Ishikawa (cell line): ENCODE data around the gene HNRNPM.

Experiments
- CEBPB ChIP-seq: IDR thresholded peaks from 2 replicates; pipeline ENCODE4 v1.6.1; 2012
- CREB1 ChIP-seq: IDR thresholded peaks from 2 replicates; pipeline ENCODE4 v1.6.1; 2012; ENCODE audit warnings: low read depth
- EGR1 ChIP-seq: IDR thresholded peaks from 2 replicates; pipeline ENCODE4 v1.6.1; 2012
- EP300 ChIP-seq: IDR thresholded peaks from 2 replicates; pipeline ENCODE4 v1.6.1; 2012; ENCODE audit warnings: borderline replicate concordance
- FOXM1 ChIP-seq: IDR thresholded peaks from 2 replicates; pipeline ENCODE4 v1.6.1; 2012; ENCODE audit warnings: low read depth, borderline replicate concordance
- NFIC ChIP-seq: IDR thresholded peaks from 2 replicates; pipeline ENCODE4 v1.6.1; 2012
- RAD21 ChIP-seq: IDR thresholded peaks from 2 replicates; pipeline ENCODE4 v1.6.1; 2012; ENCODE audit warnings: low read depth
- TAF1 ChIP-seq: IDR thresholded peaks from 2 replicates; pipeline ENCODE4 v1.6.1; 2012; ENCODE audit warnings: low read depth, mild to moderate bottlenecking
- TCF12 ChIP-seq: IDR thresholded peaks from 2 replicates; pipeline ENCODE4 v1.6.1; 2012; ENCODE audit warnings: low read depth
- TEAD4 ChIP-seq: IDR thresholded peaks from 2 replicates; pipeline ENCODE4 v1.6.1; 2012
- YY1 ChIP-seq: IDR thresholded peaks from 2 replicates; pipeline ENCODE4 v1.6.1; 2012; ENCODE audit warnings: low read depth
- ZBTB7A ChIP-seq: IDR thresholded peaks from 2 replicates; pipeline ENCODE4 v1.6.1; 2012; ENCODE audit warnings: low read depth
- TF ChIP-seq, protein P1 (sequence below): IDR thresholded peaks from 2 replicates; pipeline ENCODE4 v1.6.1; 2012
- TF ChIP-seq, protein P2 (sequence below): IDR thresholded peaks from 2 replicates; pipeline ENCODE4 v1.6.1; 2012
- TF ChIP-seq, protein P3 (sequence below): IDR thresholded peaks from 2 replicates; pipeline ENCODE4 v1.6.1; 2012; ENCODE audit warnings: low read depth, mild to moderate bottlenecking

Gene HNRNPM

DNA sequence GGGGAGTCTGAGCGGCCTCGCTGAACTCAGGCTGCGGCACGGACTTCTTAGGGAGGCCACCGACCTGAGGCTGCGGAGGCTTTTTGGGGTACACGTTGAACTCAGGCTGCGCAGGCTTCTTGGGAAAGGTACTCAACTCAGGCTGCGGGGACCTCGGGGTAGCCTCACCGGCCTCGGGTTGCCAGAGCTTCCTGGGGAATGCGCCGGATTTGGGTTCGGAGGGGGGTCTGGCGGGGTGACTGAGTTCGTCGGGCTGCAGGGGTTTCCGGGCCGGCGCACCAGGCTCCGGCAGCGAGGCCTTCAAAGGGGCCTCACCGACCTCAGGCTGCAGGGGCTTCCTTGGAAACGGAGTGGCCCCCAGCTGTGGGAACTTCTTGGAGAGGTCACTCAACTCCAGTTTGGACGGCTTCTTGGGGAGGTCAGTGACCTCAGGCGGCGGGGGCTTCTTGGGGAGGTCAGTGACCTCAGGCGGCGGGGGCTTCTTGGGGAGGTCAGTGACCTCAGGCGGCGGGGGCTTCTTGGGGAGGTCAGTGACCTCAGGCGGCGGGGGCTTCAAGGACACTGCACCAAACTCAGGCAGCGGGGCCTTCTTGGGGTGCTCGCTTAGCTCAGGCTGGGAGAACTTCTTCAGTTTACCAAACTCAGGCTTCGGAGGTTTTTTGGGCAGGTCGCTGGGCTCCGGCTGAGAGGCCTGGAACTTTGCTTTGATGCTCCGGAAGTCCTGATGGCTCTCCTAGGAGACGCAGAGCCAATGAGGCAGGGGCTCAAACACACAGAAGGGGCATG is 54.5 kb downstream of the HNRNPM start:
- TF ChIP-seq, protein P1, sequence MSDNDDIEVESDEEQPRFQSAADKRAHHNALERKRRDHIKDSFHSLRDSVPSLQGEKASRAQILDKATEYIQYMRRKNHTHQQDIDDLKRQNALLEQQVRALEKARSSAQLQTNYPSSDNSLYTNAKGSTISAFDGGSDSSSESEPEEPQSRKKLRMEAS = no peak
- TF ChIP-seq, protein P2, sequence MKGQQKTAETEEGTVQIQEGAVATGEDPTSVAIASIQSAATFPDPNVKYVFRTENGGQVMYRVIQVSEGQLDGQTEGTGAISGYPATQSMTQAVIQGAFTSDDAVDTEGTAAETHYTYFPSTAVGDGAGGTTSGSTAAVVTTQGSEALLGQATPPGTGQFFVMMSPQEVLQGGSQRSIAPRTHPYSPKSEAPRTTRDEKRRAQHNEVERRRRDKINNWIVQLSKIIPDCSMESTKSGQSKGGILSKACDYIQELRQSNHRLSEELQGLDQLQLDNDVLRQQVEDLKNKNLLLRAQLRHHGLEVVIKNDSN = no peak
- TF ChIP-seq TEAD4 (no peak), YY1 (no peak), EP300 (no peak), RAD21 (no peak), TCF12 (no peak), EGR1 (no peak), CREB1 (no peak), TAF1 (no peak), ZBTB7A (no peak), FOXM1 (no peak), NFIC (no peak), CEBPB (no peak)
- TF ChIP-seq, protein P3, sequence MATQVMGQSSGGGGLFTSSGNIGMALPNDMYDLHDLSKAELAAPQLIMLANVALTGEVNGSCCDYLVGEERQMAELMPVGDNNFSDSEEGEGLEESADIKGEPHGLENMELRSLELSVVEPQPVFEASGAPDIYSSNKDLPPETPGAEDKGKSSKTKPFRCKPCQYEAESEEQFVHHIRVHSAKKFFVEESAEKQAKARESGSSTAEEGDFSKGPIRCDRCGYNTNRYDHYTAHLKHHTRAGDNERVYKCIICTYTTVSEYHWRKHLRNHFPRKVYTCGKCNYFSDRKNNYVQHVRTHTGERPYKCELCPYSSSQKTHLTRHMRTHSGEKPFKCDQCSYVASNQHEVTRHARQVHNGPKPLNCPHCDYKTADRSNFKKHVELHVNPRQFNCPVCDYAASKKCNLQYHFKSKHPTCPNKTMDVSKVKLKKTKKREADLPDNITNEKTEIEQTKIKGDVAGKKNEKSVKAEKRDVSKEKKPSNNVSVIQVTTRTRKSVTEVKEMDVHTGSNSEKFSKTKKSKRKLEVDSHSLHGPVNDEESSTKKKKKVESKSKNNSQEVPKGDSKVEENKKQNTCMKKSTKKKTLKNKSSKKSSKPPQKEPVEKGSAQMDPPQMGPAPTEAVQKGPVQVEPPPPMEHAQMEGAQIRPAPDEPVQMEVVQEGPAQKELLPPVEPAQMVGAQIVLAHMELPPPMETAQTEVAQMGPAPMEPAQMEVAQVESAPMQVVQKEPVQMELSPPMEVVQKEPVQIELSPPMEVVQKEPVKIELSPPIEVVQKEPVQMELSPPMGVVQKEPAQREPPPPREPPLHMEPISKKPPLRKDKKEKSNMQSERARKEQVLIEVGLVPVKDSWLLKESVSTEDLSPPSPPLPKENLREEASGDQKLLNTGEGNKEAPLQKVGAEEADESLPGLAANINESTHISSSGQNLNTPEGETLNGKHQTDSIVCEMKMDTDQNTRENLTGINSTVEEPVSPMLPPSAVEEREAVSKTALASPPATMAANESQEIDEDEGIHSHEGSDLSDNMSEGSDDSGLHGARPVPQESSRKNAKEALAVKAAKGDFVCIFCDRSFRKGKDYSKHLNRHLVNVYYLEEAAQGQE = no peak

DNA sequence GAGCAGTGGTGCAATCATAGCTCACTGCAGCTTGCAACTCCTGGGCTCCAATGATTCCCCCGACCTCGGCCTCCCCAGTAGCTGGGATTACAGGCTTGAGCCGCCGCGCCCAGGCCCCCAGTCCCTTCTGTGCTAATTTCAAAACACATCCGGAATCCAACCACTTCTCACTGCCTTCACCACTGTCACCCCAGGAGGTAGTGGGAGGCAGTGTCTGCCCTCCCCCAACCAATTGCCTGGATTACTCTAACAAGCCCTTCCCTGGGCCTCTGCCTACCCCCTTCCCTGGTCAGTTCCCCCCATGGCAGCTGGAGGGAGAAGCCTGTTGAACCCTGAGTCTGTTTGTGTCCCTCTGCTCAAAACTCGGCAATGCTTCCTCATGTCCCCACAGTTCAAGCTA is 55.4 kb downstream of the HNRNPM start:
- TF ChIP-seq CREB1 (no peak), YY1 (no peak), TCF12 (no peak), RAD21 (no peak), TEAD4 (no peak), EGR1 (no peak), FOXM1 (no peak), TAF1 (no peak), ZBTB7A (no peak), CEBPB (no peak)
- TF ChIP-seq, protein P1 = no peak
- TF ChIP-seq, protein P2 = no peak
- TF ChIP-seq, protein P3 = no peak

DNA sequence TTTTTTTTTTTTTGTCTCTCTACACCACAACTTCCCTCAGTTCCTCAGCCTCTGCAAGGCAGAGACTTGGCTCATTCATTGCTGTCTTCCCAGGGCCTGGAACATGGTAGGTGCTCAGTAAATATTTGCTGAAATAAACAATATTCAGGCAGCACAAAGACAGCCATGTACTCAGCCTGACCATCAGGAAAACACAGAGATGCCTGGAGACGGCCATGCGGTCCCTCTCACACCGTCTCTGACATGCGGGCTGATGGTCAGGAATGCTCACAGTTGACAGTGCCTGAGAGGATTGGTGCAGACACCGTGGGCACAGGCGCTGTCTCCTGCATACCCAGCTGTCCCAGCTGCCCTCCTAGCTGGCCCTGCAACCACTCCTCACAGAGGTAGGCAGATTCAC is 56.7 kb downstream of the HNRNPM start:
- TF ChIP-seq EP300 (no peak), RAD21 (no peak), CEBPB (no peak), NFIC (no peak)

DNA sequence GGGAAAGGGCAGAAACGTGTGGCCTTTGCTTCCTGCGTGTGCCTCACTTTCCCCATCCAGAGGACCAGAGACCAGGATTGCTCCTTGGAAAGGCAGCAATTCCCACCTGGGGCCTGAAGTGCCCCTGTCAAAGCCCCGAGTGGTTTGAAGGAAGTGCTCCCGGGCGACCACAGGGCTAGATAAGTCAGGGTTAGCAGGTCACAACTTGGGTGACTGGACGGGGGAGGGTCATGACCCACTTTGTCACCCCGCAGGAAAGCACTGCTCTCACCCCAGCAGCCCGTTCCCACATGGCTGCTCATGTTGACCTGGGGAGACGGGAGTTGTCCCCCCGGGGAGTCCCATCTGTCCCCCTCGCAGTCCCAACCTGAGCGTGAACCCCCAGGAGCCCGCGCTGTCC is 57.2 kb downstream of the HNRNPM start:
- TF ChIP-seq CEBPB (no peak), NFIC (no peak), TEAD4 (no peak), FOXM1 (no peak), TAF1 (no peak), ZBTB7A (no peak), CREB1 (no peak), EP300 (no peak), YY1 (no peak), RAD21 (no peak), EGR1 (no peak), TCF12 (no peak)
- TF ChIP-seq, protein P1 = no peak
- TF ChIP-seq, protein P3 = no peak
- TF ChIP-seq, protein P2 = no peak
